Right lobe of liver (tissue), 4 donors: ENCODE data around the gene RPTOR.

ENCODE experiments used
- POLR2A ChIP-seq: fragments of 450-650 bp; IDR thresholded peaks from one replicate; pipeline ENCODE4 v1.6.1; 2017; ENCODE audit warnings: antibody characterized with exemption, mild to moderate bottlenecking
- TF ChIP-seq, protein P1 (sequence below), 4 donors: fragments of 200-600 bp in 3 of 4; fragments of 450-650 bp in 1 of 4; IDR thresholded peaks; one replicate each; pipeline versions ENCODE4 v1.5.1 to v1.8.0; 2016 to 2022; ENCODE audit warnings: antibody characterized with exemption in 4 of 4, mild to moderate bottlenecking in 2 of 4
- donor health status: DM: no; HTN: no; CAD: no.
- donor health status: DM: no; HTN: no; CAD: no.
- donor health status: DM: no; HTN: yes; CAD: no.

DNA sequence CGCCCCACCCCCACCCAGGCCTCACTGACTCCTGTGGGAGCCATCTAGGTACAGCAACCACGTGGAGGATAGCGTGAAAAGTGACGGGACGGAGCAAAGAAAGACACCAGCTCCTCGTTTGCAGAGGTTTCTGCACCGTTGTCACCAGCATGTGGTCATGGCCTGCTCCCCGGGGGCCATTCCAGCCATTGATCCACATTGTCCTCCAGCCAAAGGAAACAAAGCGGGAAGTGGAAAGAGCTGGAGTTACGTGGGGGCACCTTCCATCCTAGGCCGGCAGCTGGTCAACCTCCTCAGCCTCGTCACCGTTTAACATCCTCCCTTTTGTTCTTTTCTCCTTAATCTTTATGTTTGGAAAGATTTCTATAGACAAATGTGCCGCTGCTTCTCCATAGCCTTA is 153.7 kb downstream of the RPTOR start:
- TF ChIP-seq, protein P1, sequence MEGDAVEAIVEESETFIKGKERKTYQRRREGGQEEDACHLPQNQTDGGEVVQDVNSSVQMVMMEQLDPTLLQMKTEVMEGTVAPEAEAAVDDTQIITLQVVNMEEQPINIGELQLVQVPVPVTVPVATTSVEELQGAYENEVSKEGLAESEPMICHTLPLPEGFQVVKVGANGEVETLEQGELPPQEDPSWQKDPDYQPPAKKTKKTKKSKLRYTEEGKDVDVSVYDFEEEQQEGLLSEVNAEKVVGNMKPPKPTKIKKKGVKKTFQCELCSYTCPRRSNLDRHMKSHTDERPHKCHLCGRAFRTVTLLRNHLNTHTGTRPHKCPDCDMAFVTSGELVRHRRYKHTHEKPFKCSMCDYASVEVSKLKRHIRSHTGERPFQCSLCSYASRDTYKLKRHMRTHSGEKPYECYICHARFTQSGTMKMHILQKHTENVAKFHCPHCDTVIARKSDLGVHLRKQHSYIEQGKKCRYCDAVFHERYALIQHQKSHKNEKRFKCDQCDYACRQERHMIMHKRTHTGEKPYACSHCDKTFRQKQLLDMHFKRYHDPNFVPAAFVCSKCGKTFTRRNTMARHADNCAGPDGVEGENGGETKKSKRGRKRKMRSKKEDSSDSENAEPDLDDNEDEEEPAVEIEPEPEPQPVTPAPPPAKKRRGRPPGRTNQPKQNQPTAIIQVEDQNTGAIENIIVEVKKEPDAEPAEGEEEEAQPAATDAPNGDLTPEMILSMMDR (IDR thresholded peaks at IDR 0.05): no peak
- no peak for TF ChIP-seq POLR2A
